ENCODE results near the gene G2E3. TPM values are rescaled to one million over a fixed set of nuclear protein-coding genes. Genes with fewer than 3 reads are reported as not detected.
"Not testable (repeated sequence)": the region's sequence is repeated elsewhere in the genome, so short reads cannot be mapped to it uniquely, and the experiment has no call there.

Gene G2E3
- total and polyA plus RNA-seq, 7 donors: 3.5 to 13.0 (median 6.7) TPM

DNA sequence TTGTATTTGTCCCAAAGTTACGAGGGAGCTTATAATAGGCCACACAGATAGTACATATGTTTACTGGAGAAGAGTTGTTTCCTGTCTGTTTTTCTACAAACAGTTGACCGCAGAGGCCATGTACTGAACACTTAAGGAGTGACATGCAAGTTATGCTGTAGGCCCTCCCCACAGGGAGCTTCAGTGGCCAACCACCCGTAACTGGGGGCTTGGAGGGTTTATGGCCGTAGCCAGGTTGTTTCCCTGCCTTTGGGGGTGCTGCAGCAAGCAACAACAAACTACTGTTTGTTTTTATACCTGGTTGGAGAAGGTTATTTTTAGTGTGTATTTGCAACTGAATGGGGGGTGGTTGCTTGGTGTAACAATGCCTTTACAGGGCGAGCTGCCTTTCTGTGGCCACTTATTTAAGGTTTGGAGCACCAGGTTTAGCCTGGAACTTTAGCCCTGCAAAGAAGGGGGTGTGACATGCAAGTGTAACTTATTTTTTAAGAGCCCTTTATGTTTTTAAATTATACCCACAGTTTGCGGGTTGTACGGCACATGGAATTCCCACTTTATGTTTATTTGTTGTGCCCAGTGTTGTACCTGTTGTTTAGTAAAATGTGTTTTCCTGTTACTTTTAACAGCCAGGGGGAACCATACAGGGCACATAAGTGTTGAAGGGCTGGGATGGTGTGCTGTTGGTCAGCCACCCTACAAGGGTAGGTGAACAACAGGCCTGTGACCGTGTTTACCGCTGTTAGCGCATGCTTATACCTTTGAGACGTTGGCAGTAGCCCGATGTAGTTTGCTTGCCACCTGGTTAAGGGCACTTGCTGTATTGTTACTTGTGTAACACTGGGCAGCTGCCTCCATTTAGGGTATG lies 29.9 kb upstream of the G2E3 start:
- no peak for TF ChIP-seq POLR2A (IDR thresholded peaks at IDR 0.05)
- TF ChIP-seq EP300 (IDR thresholded peaks at IDR 0.05): no peak
- TF ChIP-seq POLR2AphosphoS5 (IDR thresholded peaks at IDR 0.05): no peak
- TF ChIP-seq, protein P1, sequence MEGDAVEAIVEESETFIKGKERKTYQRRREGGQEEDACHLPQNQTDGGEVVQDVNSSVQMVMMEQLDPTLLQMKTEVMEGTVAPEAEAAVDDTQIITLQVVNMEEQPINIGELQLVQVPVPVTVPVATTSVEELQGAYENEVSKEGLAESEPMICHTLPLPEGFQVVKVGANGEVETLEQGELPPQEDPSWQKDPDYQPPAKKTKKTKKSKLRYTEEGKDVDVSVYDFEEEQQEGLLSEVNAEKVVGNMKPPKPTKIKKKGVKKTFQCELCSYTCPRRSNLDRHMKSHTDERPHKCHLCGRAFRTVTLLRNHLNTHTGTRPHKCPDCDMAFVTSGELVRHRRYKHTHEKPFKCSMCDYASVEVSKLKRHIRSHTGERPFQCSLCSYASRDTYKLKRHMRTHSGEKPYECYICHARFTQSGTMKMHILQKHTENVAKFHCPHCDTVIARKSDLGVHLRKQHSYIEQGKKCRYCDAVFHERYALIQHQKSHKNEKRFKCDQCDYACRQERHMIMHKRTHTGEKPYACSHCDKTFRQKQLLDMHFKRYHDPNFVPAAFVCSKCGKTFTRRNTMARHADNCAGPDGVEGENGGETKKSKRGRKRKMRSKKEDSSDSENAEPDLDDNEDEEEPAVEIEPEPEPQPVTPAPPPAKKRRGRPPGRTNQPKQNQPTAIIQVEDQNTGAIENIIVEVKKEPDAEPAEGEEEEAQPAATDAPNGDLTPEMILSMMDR (IDR thresholded peaks at IDR 0.05): no peak
- no peaks in the 10 kb centered on the region for H3K9me3 ChIP-seq
- no peaks in the 10 kb centered on the region for H3K36me3 ChIP-seq
- no peaks in the 10 kb centered on the region for H3K27me3 ChIP-seq
- H3K27ac ChIP-seq: no peak overlapping the region
- no peaks in the 10 kb centered on the region for H3K4me1 ChIP-seq
- intact Hi-C loops (cut with DNase I): loop anchor here (10.0 kb wide), 1 partner anchor 154 kb away; no protein-coding TSS in a partner anchor
- no peak overlapping the region for H3K4me3 ChIP-seq
- no peak for DNase-seq
- WGBS, 2 donors: 89 to 91% methylated on average over 12 of the region's 12 CpGs

DNA sequence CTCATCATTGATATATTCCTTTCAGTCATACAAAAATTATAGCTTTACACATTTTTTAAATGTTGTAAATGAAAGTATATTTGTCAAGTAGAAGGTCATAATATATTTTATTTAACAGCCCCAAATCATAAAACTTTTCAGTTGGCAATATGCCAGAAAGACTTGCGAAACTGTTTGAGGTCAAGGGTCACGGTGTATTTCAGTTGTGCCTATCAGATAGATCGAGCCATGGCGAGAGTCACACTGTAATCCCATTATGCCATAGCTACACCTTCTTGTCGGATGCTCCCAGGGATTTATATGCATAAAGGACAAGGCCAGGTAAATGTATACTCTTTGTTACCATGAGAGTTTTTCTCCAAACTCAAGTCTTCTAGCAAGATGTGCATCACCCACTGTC lies 26.7 kb upstream of the G2E3 start:
- intact Hi-C loops (cut with DNase I): no loop called here
- WGBS, 2 donors: 19 to 73% methylated on average over 5 of the region's 5 CpGs

DNA sequence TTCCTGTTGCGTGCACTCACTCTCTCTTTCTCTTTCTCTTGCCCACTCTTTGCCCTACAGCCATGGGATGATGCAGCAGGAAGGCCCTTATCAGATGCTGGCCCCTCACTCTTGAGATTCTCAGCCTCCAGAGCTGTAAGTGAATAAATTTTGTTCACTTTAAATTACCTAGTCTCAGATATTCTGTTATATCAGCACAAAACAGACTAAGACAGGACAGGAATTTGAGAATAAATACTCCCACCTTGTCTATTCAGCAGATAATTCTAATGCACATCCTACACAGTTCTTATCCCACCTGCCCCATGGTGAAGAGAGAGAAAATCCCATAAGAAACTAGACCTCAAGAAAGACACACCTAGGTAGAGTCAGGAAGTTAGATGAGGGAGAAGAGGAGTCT lies 25.8 kb upstream of the G2E3 start:
- TF ChIP-seq EP300 (IDR thresholded peaks at IDR 0.05) (no peak), POLR2AphosphoS5 (IDR thresholded peaks at IDR 0.05) (no peak), POLR2A (IDR thresholded peaks at IDR 0.05) (no peak)
- TF ChIP-seq, protein P1 (IDR thresholded peaks at IDR 0.05): no peak
- intact Hi-C loops (cut with DNase I): no loop called here
- Histone ChIP-seq H3K4me1 (no peaks in the 10 kb centered on the region), H3K9me3 (no peaks in the 10 kb centered on the region), H3K27me3 (no peaks in the 10 kb centered on the region), H3K4me3 (no peak overlapping the region), H3K36me3 (no peaks in the 10 kb centered on the region), H3K27ac (no peak overlapping the region)
- 94 to 95% methylated on average over 1 of the region's 1 CpG for WGBS, 2 donors
- DNase-seq: no peak

More for the DNA sequence above, 26.7 kb upstream of the G2E3 start:
- no peaks in the 10 kb centered on the region for H3K9me3 ChIP-seq
- TF ChIP-seq, protein P1 (IDR thresholded peaks at IDR 0.05): no peak
- TF ChIP-seq POLR2A (IDR thresholded peaks at IDR 0.05) (no peak), POLR2AphosphoS5 (IDR thresholded peaks at IDR 0.05) (no peak), EP300 (IDR thresholded peaks at IDR 0.05) (no peak)
- no peaks in the 10 kb centered on the region for H3K4me1 ChIP-seq
- H3K4me3 ChIP-seq: no peak overlapping the region
- no peak for DNase-seq
- H3K36me3 ChIP-seq: no peaks in the 10 kb centered on the region
- no peak overlapping the region for H3K27ac ChIP-seq
- no peaks in the 10 kb centered on the region for H3K27me3 ChIP-seq

DNA sequence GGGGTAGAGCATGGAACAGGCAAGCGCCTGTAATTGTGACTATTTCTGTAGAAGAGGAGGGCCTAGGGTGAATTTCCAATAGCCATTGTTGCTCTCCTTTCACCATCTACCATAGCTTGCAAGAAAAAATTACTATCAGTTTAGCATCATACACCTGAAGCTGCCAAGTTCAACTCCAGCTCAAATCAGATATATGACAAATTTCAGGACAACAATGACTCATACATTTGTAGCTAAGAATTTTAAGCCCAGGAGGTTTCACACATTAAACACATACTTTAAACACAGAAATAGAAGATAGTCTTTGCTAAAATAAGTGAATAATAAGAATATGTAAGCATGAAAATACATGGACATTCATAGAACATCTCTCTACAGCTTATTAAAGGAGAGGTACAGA lies 17.6 kb upstream of the G2E3 start:
- 96 to 98% methylated on average over 1 of the region's 1 CpG for WGBS, 2 donors
- Histone ChIP-seq H3K4me3 (no peak overlapping the region), H3K36me3 (no peaks in the 10 kb centered on the region), H3K4me1 (no peaks in the 10 kb centered on the region), H3K27ac (no peak overlapping the region), H3K27me3 (peaks cover 0 to 2% (median 0%) of the 10 kb centered on the region in 3 donors), H3K9me3 (peaks cover 0 to 2% (median 0%) of the 10 kb centered on the region in 4 donors)
- DNase-seq: no peak
- intact Hi-C loops (cut with DNase I): no loop called here
- TF ChIP-seq, protein P1 (IDR thresholded peaks at IDR 0.05): no peak
- TF ChIP-seq EP300 (IDR thresholded peaks at IDR 0.05): no peak
- no peak for TF ChIP-seq POLR2A (IDR thresholded peaks at IDR 0.05)
- TF ChIP-seq POLR2AphosphoS5 (IDR thresholded peaks at IDR 0.05): no peak

DNA sequence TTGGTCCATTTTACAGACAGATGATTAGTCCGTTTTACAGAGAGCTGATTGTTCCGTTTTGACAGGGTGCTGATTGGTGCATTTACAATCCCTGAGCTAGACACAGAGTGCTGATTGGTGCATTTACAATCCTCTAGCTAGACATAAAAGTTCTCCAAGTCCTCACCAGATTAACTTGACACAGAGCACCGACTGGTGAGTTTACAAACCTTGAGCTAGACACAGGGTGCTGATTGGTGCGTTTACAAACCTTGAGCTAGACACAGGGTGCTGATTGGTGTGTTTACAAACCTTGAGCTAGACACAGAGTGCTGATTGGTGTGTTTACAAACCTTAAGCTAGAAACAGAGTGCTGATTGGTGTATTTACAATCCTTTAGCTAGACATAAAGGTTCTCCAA lies 12.2 kb upstream of the G2E3 start:
- H3K27me3 ChIP-seq; DNase-seq; H3K4me3 ChIP-seq; H3K4me1 ChIP-seq; H3K9me3 ChIP-seq; H3K36me3 ChIP-seq; H3K27ac ChIP-seq; intact Hi-C loops (cut with DNase I): not testable (repeated sequence)
- WGBS, 2 donors: 94 to 95% methylated on average over 4 of the region's 4 CpGs

All from sigmoid colon (tissue), 7 donors.